CD14-positive monocyte (primary cell): ENCODE results near the gene NME8. TPM values are rescaled to one million over a fixed set of nuclear protein-coding genes. Genes with fewer than 3 reads are reported as not detected.
A peak's percentile ranks its signal among the peaks of the same experiment; 100 is the strongest.

Experiments
- DNase-seq, 3 donors: peaks; one replicate each; pipeline ENCODE4 v3.0.0-alpha.2; 2011 to 2022
- H2AFZ ChIP-seq: 2 replicates; pipeline ENCODE4 v1.6.0; 2012; ENCODE audit warnings: mild to moderate bottlenecking, low read depth, low read length, inconsistent platforms; ENCODE audit not compliant: insufficient read depth, poor library complexity, severe bottlenecking
- H3K27ac ChIP-seq, 2 donors: 1 replicate in 1 of 2; 2 replicates in 1 of 2; pipeline ENCODE4 v1.5.1; 2012 to 2013; ENCODE audit warnings: low read length in 2 of 2, control low read depth in 1 of 2, inconsistent platforms in 1 of 2, low read depth in 1 of 2, mild to moderate bottlenecking in 1 of 2
- H3K27me3 ChIP-seq, 2 donors: one replicate each; pipeline versions ENCODE4 v1.6.0 to v1.6.1; 2011 to 2013; ENCODE audit warnings: low read length in 2 of 2; ENCODE audit not compliant: control insufficient read depth in 2 of 2, insufficient read depth in 2 of 2
- H3K36me3 ChIP-seq, 2 donors: replicated peaks in 1 of 2; 1 replicate in 1 of 2; 2 replicates in 1 of 2; pipeline versions ENCODE4 v1.5.1 to v1.6.1; 2012 to 2013; ENCODE audit warnings: low read length in 2 of 2, control low read depth in 1 of 2, inconsistent platforms in 1 of 2, mild to moderate bottlenecking in 1 of 2; ENCODE audit not compliant: insufficient read depth in 2 of 2, control insufficient read depth in 1 of 2
- H3K4me1 ChIP-seq, 2 donors: 1 replicate in 1 of 2; 2 replicates in 1 of 2; pipeline versions ENCODE4 v1.5.1 to v1.6.1; 2012 to 2013; ENCODE audit warnings: low read length in 2 of 2, control low read depth in 1 of 2, inconsistent platforms in 1 of 2, mild to moderate bottlenecking in 1 of 2, moderate library complexity in 1 of 2; ENCODE audit not compliant: insufficient read depth in 2 of 2, control insufficient read depth in 1 of 2
- H3K4me2 ChIP-seq: replicated peaks from 2 replicates; pipeline ENCODE3; 2012; ENCODE audit warnings: low read length, moderate library complexity, mild to moderate bottlenecking; ENCODE audit not compliant: poor library complexity, severe bottlenecking; ENCODE audit errors: extremely low read depth
- H3K4me3 ChIP-seq, 3 experiments: fragments of 200-600 bp in 1 of 3; sonication (generic) in 1 of 3; replicated peaks in 1 of 3; 1 replicate in 2 of 3; 2 replicates in 1 of 3; pipeline ENCODE4 v1.5.1; 2011 to 2013; ENCODE audit warnings: low read length in 3 of 3, mild to moderate bottlenecking in 3 of 3, control low read depth in 2 of 3, low read depth in 2 of 3, inconsistent platforms in 1 of 3, moderate library complexity in 1 of 3
- H3K79me2 ChIP-seq: 2 replicates; pipeline ENCODE4 v1.6.0; 2012; ENCODE audit warnings: mild to moderate bottlenecking, control low read depth, inconsistent platforms, low read length, moderate library complexity; ENCODE audit not compliant: insufficient read depth
- H3K9ac ChIP-seq: 2 replicates; pipeline ENCODE4 v1.6.0; 2017; ENCODE audit warnings: low read length, mild to moderate bottlenecking; ENCODE audit not compliant: insufficient read depth, poor library complexity, severe bottlenecking
- H3K9me3 ChIP-seq, 2 donors: replicated peaks in 1 of 2; 1 replicate in 1 of 2; 2 replicates in 1 of 2; pipeline versions ENCODE4 v1.5.1 to v1.6.1; 2012 to 2013; ENCODE audit warnings: low read length in 2 of 2, control low read depth in 1 of 2; ENCODE audit not compliant: control insufficient read depth in 1 of 2, insufficient read depth in 1 of 2
- H4K20me1 ChIP-seq: 2 replicates; pipeline ENCODE4 v1.6.0; 2012; ENCODE audit warnings: mild to moderate bottlenecking, low read length, control low read depth, moderate library complexity; ENCODE audit not compliant: insufficient read depth
- H3K27ac Mint-ChIP-seq, 7 donors: one replicate each; pipeline ENCODE4 v1.8.0; 2020; ENCODE audit warnings: mild to moderate bottlenecking in 7 of 7, mixed read lengths in 7 of 7, moderate library complexity in 6 of 7, inconsistent platforms in 2 of 7
- H3K27me3 Mint-ChIP-seq, 3 donors: one replicate each; pipeline ENCODE4 v1.8.0; 2021 to 2022; ENCODE audit warnings: low read depth in 3 of 3, mild to moderate bottlenecking in 3 of 3, mixed read lengths in 3 of 3, moderate library complexity in 3 of 3, inconsistent platforms in 1 of 3
- H3K36me3 Mint-ChIP-seq, 2 donors: one replicate each; pipeline ENCODE4 v1.8.0; 2020; ENCODE audit warnings: mixed read lengths in 2 of 2, inconsistent platforms in 1 of 2, mild to moderate bottlenecking in 1 of 2
- H3K4me1 Mint-ChIP-seq: one replicate; pipeline ENCODE4 v1.8.0; 2020; ENCODE audit warnings: mild to moderate bottlenecking, mixed read lengths
- H3K4me3 Mint-ChIP-seq, 2 donors: one replicate each; pipeline ENCODE4 v1.8.0; 2020; ENCODE audit warnings: mild to moderate bottlenecking in 2 of 2, mixed read lengths in 2 of 2, moderate library complexity in 1 of 2
- H3K9me3 Mint-ChIP-seq, 7 donors: one replicate each; pipeline ENCODE4 v1.8.0; 2020 to 2022; ENCODE audit warnings: mixed read lengths in 7 of 7, mild to moderate bottlenecking in 6 of 7, moderate library complexity in 6 of 7, inconsistent platforms in 2 of 7
- WGBS: methylation state at CpG from one replicate; pipeline ENCODE4 v1.1.5; 2013; ENCODE audit warnings: missing lambda C conversion rate; ENCODE audit not compliant: insufficient coverage; 5-methylcytosine and 5-hydroxymethylcytosine counted together
- intact Hi-C, 2 donors: fragments of 100-400 bp; cut with micrococcal nuclease; formaldehyde crosslinking; loops; one replicate each; pipeline versions ENCODE4 v1.15.0 to v1.15.1; 2023
- polyA plus RNA-seq, 3 donors: library from polyadenylated mRNA; depleted of rRNA in 1 of 3; unstranded in 2 of 3; stranded (reverse) in 1 of 3; fragments of 300-500 nt in 2 of 3; fragments of >200 nt in 1 of 3; fragmentation: Illumina TruSeq in 2 of 3; gene quantifications; 1 replicate in 2 of 3; 2 replicates in 1 of 3; pipeline ENCODE4 v1.2.3, GENCODE V29; 2012 to 2021
- TF ChIP-seq, protein P1 (sequence below): fragments of 200-600 bp; IDR thresholded peaks from one replicate; pipeline ENCODE4 v1.8.0; 2022; ENCODE audit warnings: antibody characterized with exemption, mild to moderate bottlenecking

Gene NME8
- polyA plus RNA-seq, 3 donors, result 3.2 to 8.8 (median 4.8) TPM

DNA sequence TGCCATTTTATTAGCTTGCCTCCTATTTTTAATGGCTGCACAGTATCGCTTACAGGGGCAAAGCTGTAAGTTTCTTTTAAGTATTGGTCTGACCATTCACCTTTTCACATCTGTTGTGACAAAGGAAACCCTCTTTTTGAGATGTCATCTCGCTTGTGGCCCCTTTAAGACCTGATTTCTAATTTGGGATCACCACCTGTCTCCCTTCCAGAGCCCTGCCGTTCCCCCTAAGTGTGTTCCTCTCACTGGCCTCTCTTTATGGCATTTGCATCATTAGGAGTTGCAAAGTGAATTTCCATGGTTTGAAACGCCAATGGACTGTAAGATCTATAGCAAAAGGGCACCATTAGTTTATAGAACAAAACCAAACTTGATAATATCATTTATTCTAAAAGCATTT, 73.5 kb downstream of the NME8 start:
- Histone ChIP-seq H3K27ac (no peak overlapping the region), H3K9me3 (peaks cover 2 to 14% of the 10 kb centered on the region in 2 donors), H3K79me2 (peaks cover 7% of the 10 kb centered on the region), H3K36me3 (peaks cover 0 to 6% of the 10 kb centered on the region in 2 donors), H3K4me1 (peaks cover 20 to 23% of the 10 kb centered on the region in 2 donors), H3K27me3 (peaks cover 17 to 29% of the 10 kb centered on the region in 2 donors), H2AFZ (no peak overlapping the region), H3K4me2 (no peak overlapping the region), H3K9ac (no peak overlapping the region), H4K20me1 (no peaks in the 10 kb centered on the region), H3K4me3 (no peak overlapping the region)
- peaks cover 0 to 3% of the 10 kb centered on the region in 2 donors for H3K36me3 Mint-ChIP-seq
- H3K9me3 Mint-ChIP-seq, result peaks cover 3 to 19% (median 14%) of the 10 kb centered on the region in 7 donors
- H3K27me3 Mint-ChIP-seq, result peaks cover 24 to 40% (median 25%) of the 10 kb centered on the region in 3 donors
- TF ChIP-seq, protein P1, sequence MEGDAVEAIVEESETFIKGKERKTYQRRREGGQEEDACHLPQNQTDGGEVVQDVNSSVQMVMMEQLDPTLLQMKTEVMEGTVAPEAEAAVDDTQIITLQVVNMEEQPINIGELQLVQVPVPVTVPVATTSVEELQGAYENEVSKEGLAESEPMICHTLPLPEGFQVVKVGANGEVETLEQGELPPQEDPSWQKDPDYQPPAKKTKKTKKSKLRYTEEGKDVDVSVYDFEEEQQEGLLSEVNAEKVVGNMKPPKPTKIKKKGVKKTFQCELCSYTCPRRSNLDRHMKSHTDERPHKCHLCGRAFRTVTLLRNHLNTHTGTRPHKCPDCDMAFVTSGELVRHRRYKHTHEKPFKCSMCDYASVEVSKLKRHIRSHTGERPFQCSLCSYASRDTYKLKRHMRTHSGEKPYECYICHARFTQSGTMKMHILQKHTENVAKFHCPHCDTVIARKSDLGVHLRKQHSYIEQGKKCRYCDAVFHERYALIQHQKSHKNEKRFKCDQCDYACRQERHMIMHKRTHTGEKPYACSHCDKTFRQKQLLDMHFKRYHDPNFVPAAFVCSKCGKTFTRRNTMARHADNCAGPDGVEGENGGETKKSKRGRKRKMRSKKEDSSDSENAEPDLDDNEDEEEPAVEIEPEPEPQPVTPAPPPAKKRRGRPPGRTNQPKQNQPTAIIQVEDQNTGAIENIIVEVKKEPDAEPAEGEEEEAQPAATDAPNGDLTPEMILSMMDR, result no peak
- H3K4me1 Mint-ChIP-seq, result peaks cover 21% of the 10 kb centered on the region
- no peak for DNase-seq
- peak overlapping the region in 1 of 2 donors; percentile 6 for H3K4me3 Mint-ChIP-seq
- no peak overlapping the region for H3K27ac Mint-ChIP-seq
- 45% methylated on average over 2 of the region's 4 CpGs for WGBS
- intact Hi-C loops, result no loop called here

DNA sequence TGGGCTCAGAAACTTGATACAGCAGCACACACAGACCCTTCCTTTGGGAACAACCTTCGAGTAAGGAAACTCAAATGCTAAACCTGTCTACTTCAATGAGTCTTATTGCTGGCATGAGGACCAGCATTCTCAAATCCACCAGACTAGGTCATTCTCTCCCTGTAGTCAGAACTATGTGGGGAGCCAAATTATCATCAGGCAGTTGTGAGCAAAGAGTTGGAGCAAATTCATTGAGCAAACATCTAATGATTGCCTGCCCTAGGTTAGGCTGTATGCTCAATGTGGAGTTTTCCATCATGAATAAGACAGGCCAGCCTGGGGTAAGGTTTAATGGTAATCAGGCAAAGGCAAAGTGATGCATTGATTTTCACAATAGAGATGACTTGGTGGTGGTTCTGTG, 75.6 kb downstream of the NME8 start:
- Histone ChIP-seq H3K4me1 (peaks cover 20 to 23% of the 10 kb centered on the region in 2 donors), H3K79me2 (peaks cover 7% of the 10 kb centered on the region), H3K4me2 (no peak overlapping the region), H3K27me3 (peaks cover 2 to 8% of the 10 kb centered on the region in 2 donors), H2AFZ (no peak overlapping the region), H3K9ac (no peak overlapping the region), H3K4me3 (no peak overlapping the region), H3K36me3 (peaks cover 0 to 6% of the 10 kb centered on the region in 2 donors), H4K20me1 (no peaks in the 10 kb centered on the region), H3K27ac (no peak overlapping the region), H3K9me3 (peaks cover 2 to 14% of the 10 kb centered on the region in 2 donors)
- Mint-ChIP-seq H3K4me3 (no peak overlapping the region), H3K27me3 (peaks cover 8 to 19% (median 13%) of the 10 kb centered on the region in 3 donors), H3K9me3 (peaks cover 3 to 19% (median 14%) of the 10 kb centered on the region in 7 donors), H3K36me3 (peaks cover 0 to 3% of the 10 kb centered on the region in 2 donors), H3K4me1 (peaks cover 15% of the 10 kb centered on the region), H3K27ac (no peak overlapping the region)
- 83% methylated on average over 1 of the region's 1 CpG for WGBS
- no peak for DNase-seq
- intact Hi-C loops, result no loop called here
- TF ChIP-seq, protein P1, result no peak
